Esophagus muscularis mucosa (tissue), 4 donors: ENCODE measurements around the gene UBE2E3.

Experiments used
- CTCF ChIP-seq, 3 experiments: fragments of 200-600 bp in 2 of 3; fragments of 450-650 bp in 1 of 3; sonication (generic) in 2 of 3; IDR thresholded peaks; one replicate each; pipeline ENCODE4 v1.5.1; 2017 to 2019; ENCODE audit warnings: antibody characterized with exemption in 3 of 3, mild to moderate bottlenecking in 2 of 3, moderate library complexity in 1 of 3
- EP300 ChIP-seq: sonication (generic); formaldehyde crosslinking; IDR thresholded peaks from one replicate; pipeline ENCODE4 v1.6.1; 2017; ENCODE audit warnings: antibody characterized with exemption
- POLR2A ChIP-seq: fragments of 450-650 bp; IDR thresholded peaks from one replicate; pipeline ENCODE4 v1.6.1; 2017; ENCODE audit warnings: antibody characterized with exemption, moderate library complexity, mild to moderate bottlenecking, low read depth

DNA sequence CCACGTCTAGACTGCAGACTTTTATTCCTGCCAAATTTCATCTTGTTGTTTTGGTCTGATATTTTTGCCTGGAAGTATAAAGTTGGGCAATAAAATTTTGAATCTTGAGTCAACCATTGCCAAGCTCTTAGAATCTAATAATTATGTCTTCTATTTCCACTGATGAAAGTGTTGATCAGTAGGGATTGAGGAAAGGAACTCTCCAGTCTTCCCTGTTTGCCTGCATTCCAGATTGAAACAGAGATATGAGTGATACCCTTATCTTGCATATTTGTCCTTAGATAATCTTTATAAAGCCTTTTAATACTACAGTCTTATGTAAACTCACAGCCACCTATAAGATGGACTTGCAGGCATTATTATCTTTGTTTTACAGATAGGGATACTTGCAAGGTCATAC lies 45.5 kb upstream of the UBE2E3 start:
- TF ChIP-seq CTCF (IDR thresholded peaks at IDR 0.05) = no peak
- TF ChIP-seq POLR2A = no peak
- TF ChIP-seq EP300 = no peak
